HG02571 (cell line): ENCODE data around the gene YPEL4.

Experiments used
- ATAC-seq: cut with Tn5 transposase; IDR thresholded peaks from one replicate; pipeline ENCODE4 v1.9.1; 2021; ENCODE audit warnings: mild to moderate bottlenecking, moderate library complexity; ENCODE audit not compliant: unreplicated experiment

Gene YPEL4

DNA sequence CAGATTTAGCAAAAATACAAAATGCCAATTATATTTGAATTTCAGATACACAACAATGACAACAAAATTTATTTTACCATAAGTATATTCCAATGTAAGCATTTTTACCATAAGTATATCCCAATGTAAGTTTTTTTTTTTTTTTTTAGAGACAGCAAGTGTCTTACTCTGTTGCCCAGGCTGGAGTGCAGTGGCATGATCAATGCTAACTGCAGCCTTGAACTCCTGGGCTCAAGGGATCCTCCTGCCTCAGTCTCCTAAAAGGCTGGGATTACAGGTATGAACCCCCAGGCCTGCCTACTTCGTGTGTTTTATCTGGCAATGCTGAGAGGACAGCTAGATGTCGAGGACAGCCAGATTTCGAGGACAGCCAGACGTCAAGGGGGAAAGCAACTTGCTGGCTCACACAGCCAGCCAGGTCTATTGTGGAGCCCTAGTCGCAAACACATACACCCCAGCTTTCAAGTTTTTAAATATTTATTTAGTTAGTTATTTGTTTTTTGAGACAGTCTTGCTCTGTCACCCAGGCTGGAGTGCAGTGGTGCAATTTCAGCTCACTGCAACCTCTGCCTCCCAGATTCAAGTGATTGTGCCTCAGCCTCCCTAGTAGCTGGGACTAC is 53.3 kb downstream of the YPEL4 start:
- no peak for ATAC-seq
